Neural cell (in vitro differentiated cells): ENCODE measurements around the gene STX8. TPM values are rescaled to one million over a fixed set of nuclear protein-coding genes. Genes with fewer than 3 reads are reported as not detected.

Experiments
- H2AFZ ChIP-seq: fragments of 200-600, 300-800 bp; sonication (generic), shearing (Covaris generic); 2 replicates; pipeline ENCODE4 v1.6.0; 2014; ENCODE audit warnings: low read depth, mild to moderate bottlenecking, antibody characterized with exemption, low read length, moderate library complexity
- H3F3A ChIP-seq: fragments of 200-600 bp; shearing (Covaris generic); 2 replicates; pipeline ENCODE4 v1.6.1; 2016; ENCODE audit warnings: mild to moderate bottlenecking, moderate library complexity, mixed read lengths, antibody characterized with exemption, low read length; ENCODE audit not compliant: insufficient read depth, poor library complexity, severe bottlenecking
- H3K27ac ChIP-seq: fragments of 200-600, 300-800 bp; sonication (generic), shearing (Covaris generic); 2 replicates; pipeline ENCODE4 v1.5.1; 2014; ENCODE audit warnings: mild to moderate bottlenecking, low read length, moderate library complexity
- H3K27me3 ChIP-seq: fragments of 300-800, 200-600 bp; sonication (generic), shearing (Covaris generic); 2 replicates; pipeline ENCODE4 v1.6.0; 2014; ENCODE audit warnings: mild to moderate bottlenecking, low read depth, low read length, moderate library complexity; ENCODE audit not compliant: insufficient read depth
- H3K36me3 ChIP-seq: fragments of 300-800, 200-600 bp; sonication (generic), shearing (Covaris generic); 2 replicates; pipeline ENCODE4 v1.5.1; 2014; ENCODE audit warnings: mild to moderate bottlenecking, antibody characterized with exemption, low read length, moderate library complexity; ENCODE audit not compliant: insufficient read depth
- H3K4me2 ChIP-seq: fragments of 300-800, 200-600 bp; sonication (generic), shearing (Covaris generic); 2 replicates; pipeline ENCODE4 v1.6.0; 2014; ENCODE audit warnings: mild to moderate bottlenecking, low read length
- H3K4me3 ChIP-seq: fragments of 300-800, 200-600 bp; sonication (generic), shearing (Covaris generic); 2 replicates; pipeline ENCODE4 v1.5.1; 2014; ENCODE audit warnings: mild to moderate bottlenecking, low read length, moderate library complexity
- H3K79me2 ChIP-seq: fragments of 200-600 bp; shearing (Covaris generic); replicated peaks from 2 replicates; pipeline ENCODE4 v1.6.0; 2014; ENCODE audit warnings: mild to moderate bottlenecking, low read length, moderate library complexity; ENCODE audit not compliant: insufficient read depth
- H3K9ac ChIP-seq: fragments of 300-800, 200-600 bp; sonication (generic), shearing (Covaris generic); 2 replicates; pipeline ENCODE4 v1.6.1; 2016; ENCODE audit warnings: mild to moderate bottlenecking, low read length, mixed read lengths
- H3K9me2 ChIP-seq: fragments of 200-600 bp; shearing (Covaris generic); 2 replicates; pipeline ENCODE4 v1.6.1; 2016; ENCODE audit warnings: mild to moderate bottlenecking, low read length, mixed read lengths; ENCODE audit not compliant: insufficient read depth
- H3K9me3 ChIP-seq: fragments of 200-600, 300-800 bp; sonication (generic), shearing (Covaris generic); 2 replicates; pipeline ENCODE4 v1.6.1; 2016; ENCODE audit warnings: mild to moderate bottlenecking, mixed run types, low read length, moderate library complexity, mixed read lengths
- H4K20me1 ChIP-seq: fragments of 200-600 bp; shearing (Covaris generic); 2 replicates; pipeline ENCODE4 v1.6.1; 2016; ENCODE audit warnings: mild to moderate bottlenecking, mixed run types; ENCODE audit not compliant: insufficient read depth
- CTCF ChIP-seq: fragments of 450-650 bp; IDR thresholded peaks from 2 replicates; pipeline ENCODE4 v1.5.1; 2014; ENCODE audit warnings: antibody characterized with exemption, mild to moderate bottlenecking, moderate library complexity; ENCODE audit not compliant: poor library complexity, severe bottlenecking
- EP300 ChIP-seq: fragments of 450-650 bp; conservative IDR thresholded peaks from 2 replicates; pipeline ENCODE4 v1.6.1; 2014; ENCODE audit warnings: antibody characterized with exemption, mild to moderate bottlenecking, moderate library complexity; ENCODE audit not compliant: poor library complexity, severe bottlenecking
- EZH2 ChIP-seq: fragments of 200-600, 300-800 bp; shearing (Covaris generic), sonication (generic); IDR thresholded peaks from 2 replicates; pipeline ENCODE4 v1.6.1; 2014; ENCODE audit warnings: antibody characterized with exemption, low read length, borderline replicate concordance, mild to moderate bottlenecking; ENCODE audit not compliant: insufficient read depth, poor library complexity, severe bottlenecking
- MXI1 ChIP-seq: fragments of 450-650 bp; conservative IDR thresholded peaks from 2 replicates; pipeline ENCODE4 v1.6.1; 2014; ENCODE audit warnings: antibody characterized with exemption, mild to moderate bottlenecking; ENCODE audit not compliant: poor library complexity, severe bottlenecking
- POLR2AphosphoS5 ChIP-seq: IDR thresholded peaks from 2 replicates; pipeline ENCODE4 v1.6.1; 2012
- RAD21 ChIP-seq: fragments of 450-650 bp; conservative IDR thresholded peaks from 2 replicates; pipeline ENCODE4 v1.6.1; 2014; ENCODE audit warnings: antibody characterized with exemption, mild to moderate bottlenecking, moderate library complexity
- REST ChIP-seq: IDR thresholded peaks from 2 replicates; pipeline ENCODE4 v1.6.1; 2012; ENCODE audit warnings: borderline replicate concordance
- SMC3 ChIP-seq: fragments of 450-650 bp; conservative IDR thresholded peaks from 2 replicates; pipeline ENCODE4 v1.6.1; 2014; ENCODE audit warnings: antibody characterized with exemption, mild to moderate bottlenecking, moderate library complexity; ENCODE audit not compliant: poor library complexity
- TAF1 ChIP-seq: IDR thresholded peaks from 2 replicates; pipeline ENCODE4 v1.6.1; 2012; ENCODE audit warnings: low read depth
- polyA plus RNA-seq: library from polyadenylated mRNA; depleted of rRNA; stranded (reverse); fragments of >200 nt; gene quantifications from 2 replicates; pipeline ENCODE4 v1.2.3, GENCODE V29; 2014

Gene STX8
- polyA plus RNA-seq, 1 donor from 2014 or later: 100 TPM

GRCh38 chr17:9240659-9241370 is 334.8 kb downstream of the STX8 start:
- no peaks in the 10 kb centered on the region for H3F3A ChIP-seq
- no peaks in the 10 kb centered on the region for H4K20me1 ChIP-seq
- no peaks in the 10 kb centered on the region for H3K79me2 ChIP-seq
- no peaks in the 10 kb centered on the region for H3K9me2 ChIP-seq
- H3K4me3 ChIP-seq: peak overlapping the region; percentile 33
- no peaks in the 10 kb centered on the region for H3K36me3 ChIP-seq
- no peak overlapping the region for H3K27ac ChIP-seq
- no peak overlapping the region for H2AFZ ChIP-seq
- H3K27me3 ChIP-seq: no peaks in the 10 kb centered on the region
- no peak overlapping the region for H3K4me2 ChIP-seq
- no peak for TF ChIP-seq MXI1
- no peak for TF ChIP-seq TAF1
- TF ChIP-seq CTCF: no peak
- no peak for TF ChIP-seq POLR2AphosphoS5
- no peak for TF ChIP-seq EP300
- no peak for TF ChIP-seq REST
- no peak for TF ChIP-seq EZH2
- TF ChIP-seq SMC3: no peak
- no peak for TF ChIP-seq RAD21
- H3K9me3 ChIP-seq: no peaks in the 10 kb centered on the region
- H3K9ac ChIP-seq: peak overlapping the region; percentile 9

GRCh38 chr17:9239793-9240658 is 335.6 kb downstream of the STX8 start:
- Histone ChIP-seq H3K4me2 (no peak overlapping the region), H3K9ac (peak overlapping the region; percentile 9), H3K9me3 (no peaks in the 10 kb centered on the region), H3K79me2 (no peaks in the 10 kb centered on the region), H3K4me3 (peak overlapping the region; percentile 33), H3K36me3 (no peaks in the 10 kb centered on the region), H3K9me2 (no peaks in the 10 kb centered on the region), H4K20me1 (no peaks in the 10 kb centered on the region), H2AFZ (no peak overlapping the region), H3K27ac (no peak overlapping the region), H3K27me3 (no peaks in the 10 kb centered on the region), H3F3A (no peaks in the 10 kb centered on the region)
- TF ChIP-seq TAF1 (no peak), RAD21 (no peak), POLR2AphosphoS5 (no peak), EZH2 (no peak), EP300 (no peak), MXI1 (no peak), CTCF (no peak), SMC3 (no peak), REST (no peak)
